Erythroblast (primary cell): ENCODE measurements around the gene ADRB2.

ENCODE experiments used
- GATA1 ChIP-seq: IDR thresholded peaks from 2 replicates; pipeline ENCODE4 v1.6.1; 2011; ENCODE audit warnings: low read depth, mild to moderate bottlenecking, control low read depth, low read length, moderate library complexity
- POLR2A ChIP-seq: IDR thresholded peaks from 2 replicates; pipeline ENCODE4 v1.6.1; 2011; ENCODE audit warnings: mild to moderate bottlenecking, low read length

GRCh38 chr5:148875205-148875875 is 48.9 kb downstream of the ADRB2 start:
- no peak for TF ChIP-seq POLR2A
- no peak for TF ChIP-seq GATA1
